SK-N-SH (cell line): ENCODE measurements around the gene TLR7.

Experiments used
- EP300 ChIP-seq, 2 experiments: IDR thresholded peaks; 2 replicates each; pipeline versions ENCODE4 v1.4.0 to v1.6.1; 2012; ENCODE audit warnings: borderline replicate concordance in 1 of 2, low read depth in 1 of 2, low read length in 1 of 2
- GABPA ChIP-seq: IDR thresholded peaks from 2 replicates; pipeline ENCODE4 v1.4.0; 2012; ENCODE audit warnings: low read depth, mild to moderate bottlenecking
- POLR2AphosphoS5 ChIP-seq: IDR thresholded peaks from 2 replicates; pipeline ENCODE4 v1.6.1; 2012; ENCODE audit warnings: low read depth, low read length
- RAD21 ChIP-seq: IDR thresholded peaks from 2 replicates; pipeline ENCODE4 v1.6.1; 2012; ENCODE audit warnings: mild to moderate bottlenecking, low read length
- RFX5 ChIP-seq: IDR thresholded peaks from 2 replicates; pipeline ENCODE4 v1.6.1; 2012; ENCODE audit warnings: mild to moderate bottlenecking, improper control_type of control experiment, low read length
- SIN3A ChIP-seq: IDR thresholded peaks from 2 replicates; pipeline ENCODE4 v1.6.1; 2012; ENCODE audit warnings: low read depth, mild to moderate bottlenecking, low read length, moderate library complexity, borderline replicate concordance
- YY1 ChIP-seq: IDR thresholded peaks from 2 replicates; pipeline ENCODE4 v1.4.0; 2012; ENCODE audit warnings: low read depth, mild to moderate bottlenecking
- TF ChIP-seq, protein P1 (sequence below): fragments of 200-600 bp; sonication (generic); IDR thresholded peaks from 2 replicates; pipeline ENCODE4 v1.6.1; 2017; ENCODE audit warnings: antibody characterized with exemption, mild to moderate bottlenecking, moderate library complexity
- TF ChIP-seq, protein P2 (sequence below): IDR thresholded peaks from 2 replicates; pipeline ENCODE4; 2012
- TF ChIP-seq, protein P3 (sequence below): IDR thresholded peaks from 2 replicates; pipeline ENCODE4 v1.6.1; 2012; ENCODE audit warnings: mild to moderate bottlenecking, low read depth, low read length, moderate library complexity
- TF ChIP-seq, protein P4 (sequence below): fragments of 150-350 bp; IDR thresholded peaks from 2 replicates; pipeline ENCODE4 v1.6.1; 2017; ENCODE audit warnings: antibody characterized with exemption, low read length, low read depth, borderline replicate concordance

DNA sequence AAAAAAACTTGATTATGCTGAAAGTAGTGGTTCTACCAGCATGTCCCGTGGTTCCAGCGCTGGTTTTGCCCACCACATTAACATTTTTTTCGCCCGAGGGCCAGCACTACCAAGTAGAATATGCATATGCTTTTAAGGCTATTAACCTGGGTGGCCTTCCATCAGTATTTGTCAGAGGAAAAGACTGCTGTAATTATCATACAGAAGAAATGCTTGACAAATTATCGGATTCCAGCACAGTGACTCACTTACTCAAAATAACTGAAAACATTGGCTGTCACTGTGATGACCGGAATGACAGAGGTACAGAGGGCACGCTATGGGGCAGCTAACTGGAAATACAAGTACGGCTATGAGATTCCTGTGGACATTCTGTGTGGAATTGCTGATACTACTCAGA, 41.1 kb upstream of the TLR7 start:
- TF ChIP-seq, protein P1, sequence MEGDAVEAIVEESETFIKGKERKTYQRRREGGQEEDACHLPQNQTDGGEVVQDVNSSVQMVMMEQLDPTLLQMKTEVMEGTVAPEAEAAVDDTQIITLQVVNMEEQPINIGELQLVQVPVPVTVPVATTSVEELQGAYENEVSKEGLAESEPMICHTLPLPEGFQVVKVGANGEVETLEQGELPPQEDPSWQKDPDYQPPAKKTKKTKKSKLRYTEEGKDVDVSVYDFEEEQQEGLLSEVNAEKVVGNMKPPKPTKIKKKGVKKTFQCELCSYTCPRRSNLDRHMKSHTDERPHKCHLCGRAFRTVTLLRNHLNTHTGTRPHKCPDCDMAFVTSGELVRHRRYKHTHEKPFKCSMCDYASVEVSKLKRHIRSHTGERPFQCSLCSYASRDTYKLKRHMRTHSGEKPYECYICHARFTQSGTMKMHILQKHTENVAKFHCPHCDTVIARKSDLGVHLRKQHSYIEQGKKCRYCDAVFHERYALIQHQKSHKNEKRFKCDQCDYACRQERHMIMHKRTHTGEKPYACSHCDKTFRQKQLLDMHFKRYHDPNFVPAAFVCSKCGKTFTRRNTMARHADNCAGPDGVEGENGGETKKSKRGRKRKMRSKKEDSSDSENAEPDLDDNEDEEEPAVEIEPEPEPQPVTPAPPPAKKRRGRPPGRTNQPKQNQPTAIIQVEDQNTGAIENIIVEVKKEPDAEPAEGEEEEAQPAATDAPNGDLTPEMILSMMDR, result no peak
- TF ChIP-seq, protein P2, sequence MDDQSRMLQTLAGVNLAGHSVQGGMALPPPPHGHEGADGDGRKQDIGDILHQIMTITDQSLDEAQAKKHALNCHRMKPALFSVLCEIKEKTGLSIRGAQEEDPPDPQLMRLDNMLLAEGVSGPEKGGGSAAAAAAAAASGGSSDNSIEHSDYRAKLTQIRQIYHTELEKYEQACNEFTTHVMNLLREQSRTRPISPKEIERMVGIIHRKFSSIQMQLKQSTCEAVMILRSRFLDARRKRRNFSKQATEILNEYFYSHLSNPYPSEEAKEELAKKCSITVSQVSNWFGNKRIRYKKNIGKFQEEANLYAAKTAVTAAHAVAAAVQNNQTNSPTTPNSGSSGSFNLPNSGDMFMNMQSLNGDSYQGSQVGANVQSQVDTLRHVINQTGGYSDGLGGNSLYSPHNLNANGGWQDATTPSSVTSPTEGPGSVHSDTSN, result no peak
- TF ChIP-seq, protein P3, sequence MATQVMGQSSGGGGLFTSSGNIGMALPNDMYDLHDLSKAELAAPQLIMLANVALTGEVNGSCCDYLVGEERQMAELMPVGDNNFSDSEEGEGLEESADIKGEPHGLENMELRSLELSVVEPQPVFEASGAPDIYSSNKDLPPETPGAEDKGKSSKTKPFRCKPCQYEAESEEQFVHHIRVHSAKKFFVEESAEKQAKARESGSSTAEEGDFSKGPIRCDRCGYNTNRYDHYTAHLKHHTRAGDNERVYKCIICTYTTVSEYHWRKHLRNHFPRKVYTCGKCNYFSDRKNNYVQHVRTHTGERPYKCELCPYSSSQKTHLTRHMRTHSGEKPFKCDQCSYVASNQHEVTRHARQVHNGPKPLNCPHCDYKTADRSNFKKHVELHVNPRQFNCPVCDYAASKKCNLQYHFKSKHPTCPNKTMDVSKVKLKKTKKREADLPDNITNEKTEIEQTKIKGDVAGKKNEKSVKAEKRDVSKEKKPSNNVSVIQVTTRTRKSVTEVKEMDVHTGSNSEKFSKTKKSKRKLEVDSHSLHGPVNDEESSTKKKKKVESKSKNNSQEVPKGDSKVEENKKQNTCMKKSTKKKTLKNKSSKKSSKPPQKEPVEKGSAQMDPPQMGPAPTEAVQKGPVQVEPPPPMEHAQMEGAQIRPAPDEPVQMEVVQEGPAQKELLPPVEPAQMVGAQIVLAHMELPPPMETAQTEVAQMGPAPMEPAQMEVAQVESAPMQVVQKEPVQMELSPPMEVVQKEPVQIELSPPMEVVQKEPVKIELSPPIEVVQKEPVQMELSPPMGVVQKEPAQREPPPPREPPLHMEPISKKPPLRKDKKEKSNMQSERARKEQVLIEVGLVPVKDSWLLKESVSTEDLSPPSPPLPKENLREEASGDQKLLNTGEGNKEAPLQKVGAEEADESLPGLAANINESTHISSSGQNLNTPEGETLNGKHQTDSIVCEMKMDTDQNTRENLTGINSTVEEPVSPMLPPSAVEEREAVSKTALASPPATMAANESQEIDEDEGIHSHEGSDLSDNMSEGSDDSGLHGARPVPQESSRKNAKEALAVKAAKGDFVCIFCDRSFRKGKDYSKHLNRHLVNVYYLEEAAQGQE, result no peak
- TF ChIP-seq RAD21 (no peak), SIN3A (no peak), POLR2AphosphoS5 (no peak), RFX5 (no peak), YY1 (no peak), EP300 (IDR thresholded peaks at IDR 0.05; ENCODE audit: borderline replicate concordance in 1 of 2, low read depth in 1 of 2, low read length in 1 of 2) (no peak), GABPA (no peak)
- TF ChIP-seq, protein P4, sequence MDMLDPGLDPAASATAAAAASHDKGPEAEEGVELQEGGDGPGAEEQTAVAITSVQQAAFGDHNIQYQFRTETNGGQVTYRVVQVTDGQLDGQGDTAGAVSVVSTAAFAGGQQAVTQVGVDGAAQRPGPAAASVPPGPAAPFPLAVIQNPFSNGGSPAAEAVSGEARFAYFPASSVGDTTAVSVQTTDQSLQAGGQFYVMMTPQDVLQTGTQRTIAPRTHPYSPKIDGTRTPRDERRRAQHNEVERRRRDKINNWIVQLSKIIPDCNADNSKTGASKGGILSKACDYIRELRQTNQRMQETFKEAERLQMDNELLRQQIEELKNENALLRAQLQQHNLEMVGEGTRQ, result no peak
